Breast epithelium (tissue), 4 donors: Measurements from ENCODE around the gene TMEM170A. TPM values are rescaled to one million over a fixed set of nuclear protein-coding genes. Genes with fewer than 3 reads are reported as not detected.

ENCODE experiments used
- DNase-seq, 2 donors: peaks; one replicate each; pipeline ENCODE4 v3.0.0-alpha.2; 2019; ENCODE audit warnings: low spot score in 2 of 2
- H3K27ac ChIP-seq, 2 donors: fragments of 200-600 bp; sonication (generic) in 1 of 2; one replicate each; pipeline ENCODE4 v1.5.1; 2016 to 2019; ENCODE audit warnings: mild to moderate bottlenecking in 1 of 2
- H3K27me3 ChIP-seq, 2 donors: fragments of 200-600 bp; sonication (generic) in 1 of 2; one replicate each; pipeline versions ENCODE4 v1.5.1 to v1.6.0; 2017 to 2019; ENCODE audit warnings: control low read depth in 1 of 2, mild to moderate bottlenecking in 1 of 2
- H3K36me3 ChIP-seq: fragments of 200-600 bp; one replicate; pipeline ENCODE4 v1.5.1; 2019
- H3K4me1 ChIP-seq, 2 donors: fragments of 200-600 bp; sonication (generic); one replicate each; pipeline ENCODE4 v1.5.1; 2016 to 2019; ENCODE audit warnings: control low read depth in 1 of 2
- H3K4me3 ChIP-seq, 3 donors: fragments of 200-600 bp; sonication (generic); 1 replicate in 2 of 3; 2 replicates in 1 of 3; pipeline ENCODE4 v1.5.1; 2016 to 2019; ENCODE audit warnings: mild to moderate bottlenecking in 3 of 3, moderate library complexity in 2 of 3
- H3K9me3 ChIP-seq, 2 donors: fragments of 200-600 bp; sonication (generic) in 1 of 2; one replicate each; pipeline ENCODE4 v1.5.1; 2016 to 2019; ENCODE audit warnings: control low read depth in 1 of 2
- POLR2A ChIP-seq: fragments of 450-650 bp; IDR thresholded peaks from one replicate; pipeline ENCODE4 v1.6.1; 2016; ENCODE audit warnings: antibody characterized with exemption, mild to moderate bottlenecking, moderate library complexity
- POLR2AphosphoS5 ChIP-seq, 3 donors: sonication (generic); formaldehyde crosslinking; IDR thresholded peaks; one replicate each; pipeline ENCODE4 v1.6.1; 2017; ENCODE audit warnings: antibody characterized with exemption in 3 of 3
- intact Hi-C: fragments of 100-400 bp; cut with DNase I; formaldehyde crosslinking; loops from one replicate; pipeline ENCODE4 v1.15.1; 2023; ENCODE audit warnings: low total_unique reads
- total RNA-seq, 3 donors: library from RNA; depleted of rRNA; stranded (reverse); fragments of >200 nt; gene quantifications; one replicate each; pipeline ENCODE4 v1.1.0, GENCODE V29; 2016
- TF ChIP-seq, protein P1 (sequence below), 3 donors: fragments of 450-650 bp; IDR thresholded peaks; one replicate each; pipeline ENCODE4 v1.5.1; 2016 to 2017; ENCODE audit warnings: antibody characterized with exemption in 3 of 3, mild to moderate bottlenecking in 3 of 3, moderate library complexity in 3 of 3

TMEM170A gene
- total RNA-seq, 3 donors from 2014 or later = 12.8 to 36.3 (median 22.0) TPM

DNA sequence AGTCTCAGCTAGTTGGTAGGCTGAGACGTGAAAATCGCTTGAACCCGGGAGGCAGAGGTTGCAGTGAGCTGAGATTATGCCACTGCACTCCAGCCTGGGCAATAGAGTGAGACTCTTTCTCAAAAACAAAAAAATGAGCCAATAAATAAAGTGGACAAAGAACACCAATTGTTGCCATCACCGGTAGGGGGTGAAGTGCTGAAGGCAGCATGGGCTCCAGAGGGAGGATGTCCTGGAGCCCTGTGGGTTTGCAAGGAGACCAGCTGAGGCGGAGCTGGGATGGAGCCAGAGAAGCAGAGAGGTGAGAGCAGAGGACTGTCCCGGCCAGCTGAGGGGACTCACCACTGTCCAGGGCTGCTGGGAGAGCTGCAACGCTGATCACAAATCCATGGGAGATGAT is 17.0 kb upstream of the TMEM170A start:
- no peaks in the 10 kb centered on the region for H3K27me3 ChIP-seq
- no peaks in the 10 kb centered on the region for H3K4me1 ChIP-seq
- no peaks in the 10 kb centered on the region for H3K9me3 ChIP-seq
- intact Hi-C loops = loop anchor here (5.0 kb wide), 1 partner anchor 559 kb away; no protein-coding TSS in a partner anchor
- TF ChIP-seq POLR2A (no peak), POLR2AphosphoS5 (IDR thresholded peaks at IDR 0.05) (no peak)
- TF ChIP-seq, protein P1, sequence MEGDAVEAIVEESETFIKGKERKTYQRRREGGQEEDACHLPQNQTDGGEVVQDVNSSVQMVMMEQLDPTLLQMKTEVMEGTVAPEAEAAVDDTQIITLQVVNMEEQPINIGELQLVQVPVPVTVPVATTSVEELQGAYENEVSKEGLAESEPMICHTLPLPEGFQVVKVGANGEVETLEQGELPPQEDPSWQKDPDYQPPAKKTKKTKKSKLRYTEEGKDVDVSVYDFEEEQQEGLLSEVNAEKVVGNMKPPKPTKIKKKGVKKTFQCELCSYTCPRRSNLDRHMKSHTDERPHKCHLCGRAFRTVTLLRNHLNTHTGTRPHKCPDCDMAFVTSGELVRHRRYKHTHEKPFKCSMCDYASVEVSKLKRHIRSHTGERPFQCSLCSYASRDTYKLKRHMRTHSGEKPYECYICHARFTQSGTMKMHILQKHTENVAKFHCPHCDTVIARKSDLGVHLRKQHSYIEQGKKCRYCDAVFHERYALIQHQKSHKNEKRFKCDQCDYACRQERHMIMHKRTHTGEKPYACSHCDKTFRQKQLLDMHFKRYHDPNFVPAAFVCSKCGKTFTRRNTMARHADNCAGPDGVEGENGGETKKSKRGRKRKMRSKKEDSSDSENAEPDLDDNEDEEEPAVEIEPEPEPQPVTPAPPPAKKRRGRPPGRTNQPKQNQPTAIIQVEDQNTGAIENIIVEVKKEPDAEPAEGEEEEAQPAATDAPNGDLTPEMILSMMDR (IDR thresholded peaks at IDR 0.05) = no peak
- H3K27ac ChIP-seq = no peak overlapping the region
- H3K36me3 ChIP-seq = no peaks in the 10 kb centered on the region
- DNase-seq = no peak
- no peak overlapping the region for H3K4me3 ChIP-seq

DNA sequence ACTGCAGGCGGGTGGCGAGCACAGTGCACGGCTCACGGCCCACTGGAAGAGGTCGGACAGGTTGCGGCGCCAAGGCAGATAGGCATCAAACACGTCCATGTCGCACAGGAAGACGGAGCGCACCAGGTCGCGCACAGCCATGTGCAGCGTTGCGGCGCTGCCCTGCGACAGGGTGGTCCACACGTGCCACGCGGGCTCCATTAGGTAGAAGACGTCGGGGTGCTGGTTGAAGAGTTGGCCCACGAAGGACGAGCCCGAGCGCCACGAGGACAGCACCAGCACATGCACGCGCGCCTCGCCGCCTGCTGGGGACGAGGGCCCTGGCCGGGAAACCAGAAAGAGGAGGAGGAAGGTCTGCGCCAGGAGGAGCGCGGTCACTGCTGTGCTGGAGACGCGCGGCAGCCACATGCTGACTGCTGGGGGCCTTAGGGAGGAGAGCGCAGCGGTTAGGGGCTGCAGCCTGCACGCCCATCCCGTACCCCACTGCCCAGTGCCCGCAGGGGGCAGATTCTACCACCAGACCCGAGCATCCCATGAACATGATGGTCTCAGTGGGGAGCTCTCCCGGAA is 15.0 kb upstream of the TMEM170A start:
- Histone ChIP-seq H3K27me3 (no peaks in the 10 kb centered on the region), H3K36me3 (no peaks in the 10 kb centered on the region), H3K9me3 (no peaks in the 10 kb centered on the region), H3K4me3 (no peak overlapping the region), H3K4me1 (no peaks in the 10 kb centered on the region), H3K27ac (no peak overlapping the region)
- intact Hi-C loops = no loop called here
- TF ChIP-seq POLR2AphosphoS5 (IDR thresholded peaks at IDR 0.05) (no peak), POLR2A (no peak)
- TF ChIP-seq, protein P1 (IDR thresholded peaks at IDR 0.05) = no peak
- no peak for DNase-seq

DNA sequence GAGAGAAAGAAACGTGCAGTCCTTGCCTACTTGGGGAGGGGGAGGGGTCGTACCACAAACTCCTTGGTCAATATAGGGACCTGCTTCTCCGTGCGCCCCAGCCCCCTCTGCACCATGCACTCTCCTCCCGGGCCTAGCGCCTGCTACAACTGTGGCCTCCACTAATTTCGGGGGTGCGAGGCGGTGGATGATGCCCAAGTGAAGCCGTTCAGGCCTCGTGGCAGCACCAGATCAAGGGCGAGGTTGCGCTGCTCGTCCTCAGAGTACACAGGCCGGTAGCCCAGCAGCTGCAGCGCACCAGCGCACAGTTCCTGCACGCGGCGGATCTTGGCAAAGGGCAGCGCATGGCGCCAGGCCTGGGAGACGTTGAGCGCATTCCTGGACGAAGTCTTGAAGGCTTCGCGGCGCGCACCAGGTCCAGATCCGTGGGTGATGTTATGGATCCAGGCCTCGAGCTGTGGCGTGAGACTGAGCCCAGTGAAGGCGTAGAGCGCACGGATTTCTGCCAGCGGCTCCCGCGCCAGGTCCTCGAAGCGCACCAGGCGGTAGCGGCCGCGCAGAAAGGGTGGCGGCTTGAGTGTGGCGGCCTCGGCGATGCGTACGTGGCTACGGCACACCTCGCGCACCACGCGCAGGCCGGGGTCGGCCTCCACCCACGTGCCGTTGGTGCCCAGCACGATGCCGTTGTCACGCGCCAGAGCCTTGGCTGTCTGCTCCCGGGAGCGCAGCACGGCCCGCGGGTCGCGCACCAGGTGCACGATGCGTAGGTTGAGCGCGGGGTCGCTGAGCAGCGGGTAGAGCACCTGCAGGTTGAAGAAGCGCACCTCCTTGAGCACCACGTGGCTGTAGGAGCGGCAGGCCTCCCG is 14.2 kb upstream of the TMEM170A start:
- DNase-seq = no peak
- Histone ChIP-seq H3K27ac (no peak overlapping the region), H3K4me3 (no peak overlapping the region), H3K9me3 (no peaks in the 10 kb centered on the region), H3K27me3 (no peaks in the 10 kb centered on the region), H3K4me1 (no peaks in the 10 kb centered on the region), H3K36me3 (no peaks in the 10 kb centered on the region)
- intact Hi-C loops = no loop called here
- TF ChIP-seq, protein P1 (IDR thresholded peaks at IDR 0.05) = no peak

DNA sequence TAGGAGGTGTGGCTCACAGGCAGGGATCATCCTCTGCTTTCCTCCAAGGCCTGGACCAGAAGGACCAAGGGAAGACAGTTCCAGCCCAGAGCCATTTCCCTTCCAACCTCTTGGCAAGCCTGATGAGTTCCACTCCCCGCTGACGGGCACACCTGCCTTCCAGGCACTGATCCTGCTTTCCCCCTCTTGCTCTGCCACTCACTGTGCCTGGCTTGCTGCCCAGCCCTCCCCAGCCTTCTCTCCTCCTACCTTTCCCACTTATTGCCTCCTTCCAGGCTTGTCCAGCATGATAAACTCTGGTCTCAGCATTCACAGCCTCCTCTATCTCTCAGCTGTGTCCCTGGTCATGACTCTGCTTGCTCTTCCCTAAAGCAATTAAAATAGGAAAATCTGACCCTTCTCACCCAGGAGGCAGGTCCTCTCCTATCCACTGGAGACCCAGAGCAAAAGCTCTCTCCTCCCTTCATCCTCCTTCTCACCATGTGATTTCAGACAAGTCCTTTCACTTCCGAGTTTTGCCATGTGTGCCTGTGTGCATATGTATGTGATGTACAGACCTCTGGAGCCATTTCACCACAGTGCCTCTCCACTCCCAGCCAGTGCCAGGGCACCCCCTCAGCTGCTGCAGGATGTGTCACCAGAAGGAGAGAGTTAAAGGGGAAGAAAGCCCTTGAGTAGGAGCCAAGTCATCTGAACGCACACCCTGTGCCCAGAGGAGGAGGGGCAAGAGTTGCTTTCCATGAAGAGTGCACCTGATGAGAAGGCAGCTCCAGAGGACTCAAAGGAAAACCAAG is 13.4 kb upstream of the TMEM170A start:
- no peak for DNase-seq
- Histone ChIP-seq H3K4me1 (no peaks in the 10 kb centered on the region), H3K27me3 (no peaks in the 10 kb centered on the region), H3K36me3 (no peaks in the 10 kb centered on the region), H3K27ac (no peak overlapping the region), H3K4me3 (no peak overlapping the region), H3K9me3 (no peaks in the 10 kb centered on the region)
- TF ChIP-seq POLR2A = no peak
- TF ChIP-seq, protein P1 (IDR thresholded peaks at IDR 0.05) = no peak
- TF ChIP-seq POLR2AphosphoS5 (IDR thresholded peaks at IDR 0.05) = no peak
- intact Hi-C loops = no loop called here
